Measurements from ENCODE around the gene NADSYN1. TPM values are rescaled to one million over a fixed set of nuclear protein-coding genes. Genes with fewer than 3 reads are reported as not detected.

The NADSYN1 gene
- total RNA-seq, 1 experiment from 2014 or later: 45.1 TPM

- TF ChIP-seq TP53 (CRISPR knock-in tag; IDR thresholded peaks at IDR 0.05) (no peak), PRDM15 (CRISPR knock-in tag; IDR thresholded peaks at IDR 0.05) (no peak), ZNF317 (CRISPR knock-in tag; IDR thresholded peaks at IDR 0.05; ENCODE audit: borderline replicate concordance, low read depth) (no peak), ZNF281 (CRISPR knock-in tag; IDR thresholded peaks at IDR 0.05) (no peak), ETV6 (CRISPR knock-in tag; IDR thresholded peaks at IDR 0.05) (no peak), ZNF532 (CRISPR knock-in tag; IDR thresholded peaks at IDR 0.05; ENCODE audit: borderline replicate concordance) (no peak), KAT7 (CRISPR knock-in tag; IDR thresholded peaks at IDR 0.05; ENCODE audit: borderline replicate concordance) (no peak), ATF3 (CRISPR knock-in tag; conservative IDR thresholded peaks at IDR 0.05) (no peak), NFE2L1 (CRISPR knock-in tag; IDR thresholded peaks at IDR 0.05) (no peak)
- CTCF ChIA-PET: no interaction called here
- H3K4me3 Mint-ChIP-seq: no peak overlapping the region
- DNase-seq (ENCODE audit: low spot score): no peak
- H3K4me1 Mint-ChIP-seq: peaks cover 6% of the 10 kb centered on the region
- H3K9me3 Mint-ChIP-seq: no peaks in the 10 kb centered on the region
- H3K36me3 Mint-ChIP-seq: peaks cover 38% of the 10 kb centered on the region
- POLR2A ChIA-PET: no interaction called here
- no peak for ATAC-seq
- no peaks in the 10 kb centered on the region for H3K27me3 Mint-ChIP-seq (ENCODE audit: low read depth)
- no peak overlapping the region for H3K27ac Mint-ChIP-seq
Measured at GRCh38 chr11:71490044-71490730, 37.2 kb downstream of the NADSYN1 start.

GRCh38 chr11:71490731-71491390 lies 37.9 kb downstream of the NADSYN1 start:
- CTCF ChIA-PET: no interaction called here
- Mint-ChIP-seq H3K4me1 (peaks cover 6% of the 10 kb centered on the region), H3K4me3 (no peak overlapping the region), H3K9me3 (no peaks in the 10 kb centered on the region), H3K27me3 (ENCODE audit: low read depth) (no peaks in the 10 kb centered on the region), H3K27ac (peak overlapping the region; percentile 50; the same call in 1 of the 2 replicates), H3K36me3 (peaks cover 37% of the 10 kb centered on the region)
- POLR2A ChIA-PET: no interaction called here
- TF ChIP-seq RELA (CRISPR knock-in tag; IDR thresholded peaks at IDR 0.05; ENCODE audit: borderline replicate concordance): no peak
- TF ChIP-seq NFE2L1 (CRISPR knock-in tag; IDR thresholded peaks at IDR 0.05): no peak
- TF ChIP-seq JUN (CRISPR knock-in tag; IDR thresholded peaks at IDR 0.05): no peak
- TF ChIP-seq ZNF671 (CRISPR knock-in tag; IDR thresholded peaks at IDR 0.05): no peak
- TF ChIP-seq ZNF532 (CRISPR knock-in tag; IDR thresholded peaks at IDR 0.05; ENCODE audit: borderline replicate concordance): no peak
- TF ChIP-seq IRF2 (CRISPR knock-in tag; IDR thresholded peaks at IDR 0.05; ENCODE audit: borderline replicate concordance, low read depth): no peak
- TF ChIP-seq ESRRA (CRISPR knock-in tag; IDR thresholded peaks at IDR 0.05; ENCODE audit: borderline replicate concordance): no peak
- TF ChIP-seq TEAD4 (CRISPR knock-in tag; IDR thresholded peaks at IDR 0.05): no peak
- no peak for ATAC-seq
- DNase-seq (ENCODE audit: low spot score): no peak

All from WTC11 (cell line).